Neural cell (in vitro differentiated cells): ENCODE results near the gene APLNR.

Experiments
- CTCF ChIP-seq: fragments of 450-650 bp; IDR thresholded peaks from 2 replicates; pipeline ENCODE4 v1.5.1; 2014; ENCODE audit warnings: antibody characterized with exemption, mild to moderate bottlenecking, moderate library complexity; ENCODE audit not compliant: poor library complexity, severe bottlenecking
- EP300 ChIP-seq: fragments of 450-650 bp; conservative IDR thresholded peaks from 2 replicates; pipeline ENCODE4 v1.6.1; 2014; ENCODE audit warnings: antibody characterized with exemption, mild to moderate bottlenecking, moderate library complexity; ENCODE audit not compliant: poor library complexity, severe bottlenecking
- EZH2 ChIP-seq: fragments of 200-600, 300-800 bp; shearing (Covaris generic), sonication (generic); IDR thresholded peaks from 2 replicates; pipeline ENCODE4 v1.6.1; 2014; ENCODE audit warnings: antibody characterized with exemption, low read length, borderline replicate concordance, mild to moderate bottlenecking; ENCODE audit not compliant: insufficient read depth, poor library complexity, severe bottlenecking
- POLR2AphosphoS5 ChIP-seq: IDR thresholded peaks from 2 replicates; pipeline ENCODE4 v1.6.1; 2012
- TAF1 ChIP-seq: IDR thresholded peaks from 2 replicates; pipeline ENCODE4 v1.6.1; 2012; ENCODE audit warnings: low read depth

- no peak for TF ChIP-seq CTCF
- TF ChIP-seq POLR2AphosphoS5, result no peak
- no peak for TF ChIP-seq EZH2
- no peak for TF ChIP-seq TAF1
- TF ChIP-seq EP300, result no peak
Observed at GRCh38 chr11:57217053-57217452, 20.0 kb downstream of the APLNR start.
